ENCODE data around the gene PSMC1.

GRCh38 chr14:90280096-90280495 is 23.7 kb downstream of the PSMC1 start:
- TF ChIP-seq POLR2AphosphoS5 (IDR thresholded peaks at IDR 0.05; ENCODE audit: borderline replicate concordance, low read depth, low read length): no peak
- no peak for TF ChIP-seq EZH2 (IDR thresholded peaks at IDR 0.05)
- no peak for TF ChIP-seq FOXP2 (optimal IDR thresholded peaks at IDR 0.05; ENCODE audit: control extremely low read depth, extremely low read length, insufficient read depth)

Measured in SK-N-MC (cell line).